SK-N-SH treated with all-trans-retinoic acid at 6 μM for 48 hours (cell line): ENCODE data around the gene CDK5.

Experiments
- ATAC-seq: fragments of 200-7000 bp; cut with Tn5 transposase; 3 replicates; pipeline ENCODE4 v1.9.1; 2020; ENCODE audit warnings: mild to moderate bottlenecking, moderate library complexity
- ARNTL ChIP-seq: fragments of 450-650 bp; formaldehyde crosslinking; IDR thresholded peaks from 2 replicates; pipeline ENCODE4 v1.5.0; 2020; ENCODE audit warnings: low read depth, mild to moderate bottlenecking, moderate library complexity, borderline replicate concordance
- BACH2 ChIP-seq: fragments of 250-450 bp; sonication (Bioruptor Pico); IDR thresholded peaks from 2 replicates; pipeline ENCODE4 v1.9.0; 2021; ENCODE audit warnings: mild to moderate bottlenecking, borderline replicate concordance
- CREB5 ChIP-seq: fragments of 250-450 bp; sonication (Bioruptor Pico); IDR thresholded peaks from 2 replicates; pipeline ENCODE4 v1.5.1; 2020; ENCODE audit warnings: low read depth, mild to moderate bottlenecking, moderate library complexity
- CSDC2 ChIP-seq: fragments of 250-450 bp; sonication (Bioruptor Pico); IDR thresholded peaks from 2 replicates; pipeline ENCODE4 v1.5.0; 2020; ENCODE audit warnings: mild to moderate bottlenecking, moderate library complexity
- CSRNP3 ChIP-seq: fragments of 250-450 bp; sonication (Bioruptor Pico); IDR thresholded peaks from 2 replicates; pipeline ENCODE4 v1.5.1; 2021; ENCODE audit warnings: mild to moderate bottlenecking, moderate library complexity
- ESRRG ChIP-seq: fragments of 250-450 bp; sonication (Bioruptor Pico); IDR thresholded peaks from 2 replicates; pipeline ENCODE4 v1.6.1; 2021; ENCODE audit warnings: mild to moderate bottlenecking
- ISL1 ChIP-seq: fragments of 250-450 bp; sonication (Bioruptor Pico); IDR thresholded peaks from 2 replicates; pipeline ENCODE4 v2.1.2; 2022; ENCODE audit warnings: mild to moderate bottlenecking, moderate library complexity
- OSR1 ChIP-seq: fragments of 250-450 bp; sonication (Bioruptor Pico); IDR thresholded peaks from 2 replicates; pipeline ENCODE4 v1.8.0; 2022; ENCODE audit warnings: moderate library complexity, mild to moderate bottlenecking, inconsistent platforms
- PATZ1 ChIP-seq: fragments of 250-450 bp; sonication (Bioruptor Pico); IDR thresholded peaks from 2 replicates; pipeline ENCODE4 v1.8.0; 2020; ENCODE audit warnings: mild to moderate bottlenecking, moderate library complexity, borderline replicate concordance
- POU6F1 ChIP-seq: fragments of 250-450 bp; sonication (Bioruptor Pico); IDR thresholded peaks from 2 replicates; pipeline ENCODE4 v1.8.0; 2021; ENCODE audit warnings: low read depth, mild to moderate bottlenecking, moderate library complexity, borderline replicate concordance
- RARB ChIP-seq: fragments of 250-450 bp; sonication (Bioruptor Pico); IDR thresholded peaks from 2 replicates; pipeline ENCODE4 v1.8.0; 2021; ENCODE audit warnings: mild to moderate bottlenecking, moderate library complexity
- TOX ChIP-seq: fragments of 250-450 bp; sonication (Bioruptor Pico); IDR thresholded peaks from 2 replicates; pipeline ENCODE4 v1.8.0; 2021; ENCODE audit warnings: mild to moderate bottlenecking, moderate library complexity, borderline replicate concordance
- TSHZ2 ChIP-seq: fragments of 250-450 bp; sonication (Bioruptor Pico); IDR thresholded peaks from 2 replicates; pipeline ENCODE4 v1.5.0; 2020; ENCODE audit warnings: mild to moderate bottlenecking, moderate library complexity
- ZC3H10 ChIP-seq: fragments of 250-450 bp; sonication (Bioruptor Pico); IDR thresholded peaks from 2 replicates; pipeline ENCODE4 v1.5.1; 2021; ENCODE audit warnings: mild to moderate bottlenecking, moderate library complexity
- ZFP30 ChIP-seq: fragments of 450-650 bp; formaldehyde crosslinking; IDR thresholded peaks from 2 replicates; pipeline ENCODE4 v1.5.0; 2022; ENCODE audit warnings: mild to moderate bottlenecking, moderate library complexity
- ZNF565 ChIP-seq: fragments of 450-650 bp; formaldehyde crosslinking; conservative IDR thresholded peaks from 2 replicates; pipeline ENCODE4 v1.5.0; 2020; ENCODE audit warnings: low read depth, mild to moderate bottlenecking, moderate library complexity
- ZNF70 ChIP-seq: fragments of 450-650 bp; formaldehyde crosslinking; IDR thresholded peaks from 2 replicates; pipeline ENCODE4 v1.5.0; 2020; ENCODE audit warnings: mild to moderate bottlenecking, moderate library complexity

Gene CDK5

GRCh38 chr7:151085691-151086620 lies 28.3 kb upstream of the CDK5 start, which contains the start of gene AGAP3:
Gene AGAP3 (plus strand): TSS chr7:151086475. CDS start chr7:151086742, 267 bp downstream.
- TF ChIP-seq CSRNP3, result no peak
- TF ChIP-seq ISL1, result no peak
- no peak for TF ChIP-seq ZC3H10 (CRISPR knock-in tag)
- 0 out of 2 replicates have a peak, but pooled peaks have one; percentile 16 for TF ChIP-seq TSHZ2
- TF ChIP-seq, all 23 proteins: peak for 1
- ATAC-seq, result peak; percentile 71

GRCh38 chr7:151085329-151085690 lies 27.6 kb upstream of the CDK5 start:
- no peak for ATAC-seq
- TF ChIP-seq ISL1 (no peak), OSR1 (no peak), CREB5 (no peak), ESRRG (CRISPR knock-in tag) (no peak), POU6F1 (CRISPR knock-in tag) (no peak), ZC3H10 (CRISPR knock-in tag) (no peak), PATZ1 (CRISPR knock-in tag) (no peak), RARB (CRISPR knock-in tag) (no peak), ARNTL (CRISPR knock-in tag) (no peak), BACH2 (CRISPR knock-in tag) (no peak), ZNF565 (CRISPR knock-in tag) (no peak), ZNF70 (CRISPR knock-in tag) (no peak), ZFP30 (CRISPR knock-in tag) (no peak)
- TF ChIP-seq, all 23 proteins: peak for 0

- no peak for ATAC-seq
- TF ChIP-seq POU6F1 (CRISPR knock-in tag) (no peak), CSDC2 (CRISPR knock-in tag) (no peak), TOX (no peak), ZC3H10 (CRISPR knock-in tag) (no peak), ZFP30 (CRISPR knock-in tag) (no peak), ZNF565 (CRISPR knock-in tag) (no peak), TSHZ2 (no peak), CSRNP3 (no peak)
- TF ChIP-seq, all 23 proteins: peak for 0
Observed at GRCh38 chr7:151083824-151084160, 26.1 kb upstream of the CDK5 start.
